Adipose tissue (tissue), 3 donors: ENCODE data around the gene SELENOH. TPM values are rescaled to one million over a fixed set of nuclear protein-coding genes. Genes with fewer than 3 reads are reported as not detected.

Experiments
- H3K27ac ChIP-seq: one replicate; pipeline ENCODE4 v1.5.1; 2013; ENCODE audit warnings: low read depth, low read length
- WGBS, 3 donors: extraction: QIAGEN DNeasy Blood & Tissue Kit; methylation state at CpG; one replicate each; pipeline ENCODE4 v1.1.7; 2013; 5-methylcytosine and 5-hydroxymethylcytosine counted together
- polyA plus RNA-seq, 3 donors: library from polyadenylated mRNA; stranded (reverse); fragments of 200-250 nt; gene quantifications; one replicate each; pipeline ENCODE4 v1.2.3, GENCODE V29; 2013
- donor health status: healthy with polysubstance abuse.
- donor health status: Bipolar disorder and iron deficiency.
- donor health status: healthy.

The SELENOH gene
- polyA plus RNA-seq, 3 donors: 87.2 to 133 (median 130) TPM

DNA sequence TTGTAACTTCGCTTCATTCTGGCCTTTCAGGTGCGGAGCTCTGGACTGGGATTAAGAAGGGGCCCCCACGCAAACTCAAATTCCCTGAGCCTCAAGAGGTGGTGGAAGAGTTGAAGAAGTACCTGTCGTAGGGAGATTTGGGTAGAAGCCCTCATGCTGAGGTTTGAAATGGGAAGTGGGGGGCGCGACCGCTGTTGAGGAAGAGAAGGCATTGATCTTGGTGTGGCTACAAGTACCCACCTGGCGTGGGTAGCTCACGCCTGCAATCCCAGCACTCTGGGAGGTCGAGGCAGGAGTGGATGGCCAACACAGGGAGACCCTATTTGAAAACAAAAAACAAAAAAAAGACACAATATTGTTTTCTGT, 779 bp downstream of the SELENOH start:
- no peak overlapping the region for H3K27ac ChIP-seq
- 0 to 4% (median 2%) methylated on average over 10 of the region's 10 CpGs for WGBS, 3 donors

DNA sequence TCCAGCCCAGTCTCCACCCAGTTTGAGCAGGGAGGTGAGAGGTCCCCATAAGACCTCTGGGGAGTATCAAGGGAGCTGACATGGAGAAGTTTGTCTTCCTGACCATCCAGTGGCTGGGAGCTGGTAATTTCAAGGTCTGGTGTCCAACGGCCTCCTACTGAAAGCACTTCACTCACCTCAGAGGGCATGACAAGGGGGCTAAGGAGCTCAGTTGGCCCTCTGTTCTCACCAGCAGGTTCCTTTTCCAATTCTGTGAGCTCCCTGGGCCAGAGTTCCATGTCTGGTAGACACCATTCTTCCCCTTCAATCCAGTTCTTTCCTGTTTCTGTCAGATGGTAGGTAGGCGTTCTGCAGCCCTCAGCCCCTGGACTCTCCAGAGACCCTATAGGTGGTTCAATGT, 3.1 kb downstream of the SELENOH start:
- WGBS, 3 donors: 78 to 86% (median 83%) methylated on average over 2 of the region's 2 CpGs
- H3K27ac ChIP-seq: no peak overlapping the region

DNA sequence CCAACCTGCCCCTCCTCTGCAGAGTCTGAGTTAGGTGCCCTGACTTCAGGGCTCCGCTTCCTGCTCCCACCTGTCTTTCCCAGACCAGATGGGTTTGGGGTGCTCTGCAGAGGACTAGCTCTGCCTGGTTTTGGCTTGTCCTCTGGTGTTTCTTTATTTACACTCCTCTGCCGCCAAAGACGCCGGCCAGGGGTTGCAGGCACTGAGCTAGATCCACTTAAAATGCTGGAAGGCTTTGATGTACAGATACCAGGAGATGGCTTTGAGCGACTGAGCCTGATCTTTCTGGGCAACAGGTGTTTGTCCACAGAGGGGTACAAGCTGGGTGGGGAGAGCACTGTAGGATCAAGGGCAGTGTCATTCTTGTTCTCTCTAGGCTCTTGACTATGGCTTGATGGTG, 3.9 kb downstream of the SELENOH start:
- WGBS, 3 donors: 88 to 95% (median 93%) methylated on average over 5 of the region's 5 CpGs
- no peak overlapping the region for H3K27ac ChIP-seq

DNA sequence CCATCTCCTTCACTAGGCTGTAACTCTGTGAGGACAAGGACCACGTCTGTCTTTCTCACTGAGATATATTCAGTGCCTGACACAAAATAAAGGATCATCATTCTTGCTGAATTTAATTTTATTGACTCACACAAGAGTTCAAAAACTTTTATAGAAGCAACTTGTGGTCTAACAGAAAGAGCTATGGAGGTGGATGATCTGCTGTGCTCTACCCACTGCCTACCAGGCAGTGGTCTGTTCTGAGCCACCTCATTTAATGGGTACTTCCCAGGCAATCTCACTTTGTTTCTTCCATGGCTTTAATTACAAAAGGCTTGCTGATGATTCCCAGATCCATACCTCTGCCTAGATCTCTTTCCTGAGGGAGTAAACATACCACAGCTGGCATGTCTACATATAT, 5.6 kb downstream of the SELENOH start:
- no peak overlapping the region for H3K27ac ChIP-seq
- WGBS, 3 donors: 87 to 100% (median 95%) methylated on average over 1 of the region's 1 CpG

DNA sequence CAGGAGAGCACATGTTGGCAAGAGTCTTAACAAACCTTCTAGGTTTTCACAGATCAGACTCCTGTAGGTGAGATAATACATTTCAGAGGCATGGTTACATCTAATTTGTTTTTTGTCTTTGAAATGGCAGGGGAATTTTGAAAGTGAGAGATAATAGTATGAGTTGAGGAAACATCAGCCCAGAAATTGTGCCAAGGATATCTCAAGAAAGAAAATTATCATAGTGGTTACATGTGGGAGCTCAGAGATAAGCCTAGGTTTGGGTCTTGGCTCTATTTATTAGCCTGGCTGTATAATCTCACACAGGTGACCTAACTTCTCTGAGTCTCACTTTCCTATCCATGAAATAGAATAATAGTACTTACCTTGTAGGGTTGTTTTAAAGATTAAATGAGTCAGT, 9.9 kb downstream of the SELENOH start:
- H3K27ac ChIP-seq: no peak overlapping the region

DNA sequence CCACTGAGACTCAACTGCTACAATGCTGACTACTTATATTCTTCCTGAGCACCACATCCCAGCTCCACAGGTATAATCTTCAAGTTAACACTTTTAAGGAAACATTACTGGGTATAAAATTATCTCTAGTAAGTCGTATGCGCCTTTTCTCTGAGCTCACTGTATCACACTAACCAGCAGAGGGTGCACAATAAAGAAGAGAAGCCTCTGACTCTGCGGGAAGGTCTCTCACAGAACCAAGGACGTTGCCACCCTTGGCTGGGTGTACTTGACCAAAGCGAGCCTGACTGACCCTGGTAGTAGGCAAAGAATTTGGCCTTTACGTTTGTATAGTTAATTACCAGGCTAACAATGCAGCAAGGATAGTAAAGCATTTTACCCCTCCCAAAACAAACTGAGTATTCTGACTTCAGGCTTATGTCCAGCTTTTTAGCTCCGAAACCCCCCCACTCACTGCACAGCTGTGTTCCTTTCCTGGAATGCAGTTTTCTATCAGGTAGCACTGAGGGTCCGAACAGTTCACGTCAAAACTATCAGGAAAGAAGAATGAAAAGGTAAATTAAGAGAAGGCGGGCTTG, 10.5 kb downstream of the SELENOH start, which contains the start of gene BTBD18:
Gene BTBD18, minus strand, starts transcription at position 144 of the 578 bp plus-strand sequence. CDS start 631 bp downstream, outside the sequence.
- WGBS, 3 donors: 32 to 63% (median 54%) methylated on average over 10 of the region's 10 CpGs
- H3K27ac ChIP-seq: no peak within 1 kb of the TSS

DNA sequence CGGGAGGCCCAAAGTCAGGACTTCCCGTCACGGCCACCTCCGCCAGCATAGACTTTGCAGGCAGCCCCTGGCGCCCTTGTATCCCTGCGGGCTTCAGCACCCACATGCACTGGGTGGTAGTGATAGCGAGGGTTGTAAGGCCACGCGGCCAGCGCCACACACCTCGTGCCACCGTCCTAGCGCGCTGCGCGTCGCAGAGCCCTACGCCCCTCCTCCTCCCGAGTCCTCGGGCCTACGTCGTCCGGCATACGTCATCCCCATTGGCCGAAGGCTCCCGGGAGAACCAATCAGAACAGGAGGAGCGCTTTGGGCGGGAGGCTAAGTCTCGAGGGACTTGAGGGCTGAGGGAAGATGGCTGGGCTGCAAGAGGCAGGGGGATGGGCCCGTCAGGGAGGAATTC, 11.7 kb downstream of the SELENOH start:
- H3K27ac ChIP-seq: no peak overlapping the region
- WGBS, 3 donors: 94 to 97% (median 96%) methylated on average over 30 of the region's 30 CpGs

DNA sequence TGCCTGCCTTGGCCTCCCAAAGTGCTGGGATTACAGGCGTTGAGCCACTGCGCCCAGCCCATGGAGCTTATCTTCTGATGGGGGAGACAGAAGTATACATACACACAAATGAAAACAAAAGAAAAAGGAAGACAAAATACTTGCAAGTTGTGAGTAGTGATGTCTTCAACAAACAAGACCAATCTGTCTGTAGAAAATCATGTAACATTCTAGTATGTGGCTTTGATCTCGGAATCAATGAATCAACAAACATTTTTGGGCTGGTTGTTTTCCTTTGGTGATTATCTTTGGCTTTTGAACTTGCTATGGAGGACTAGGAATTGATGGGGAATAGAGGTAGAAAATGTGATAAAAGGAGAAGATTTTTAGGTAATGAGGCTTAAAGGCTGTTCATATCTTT, 16.9 kb downstream of the SELENOH start:
- H3K27ac ChIP-seq: no peak overlapping the region
- 73 to 91% (median 90%) methylated on average over 3 of the region's 3 CpGs for WGBS, 3 donors

DNA sequence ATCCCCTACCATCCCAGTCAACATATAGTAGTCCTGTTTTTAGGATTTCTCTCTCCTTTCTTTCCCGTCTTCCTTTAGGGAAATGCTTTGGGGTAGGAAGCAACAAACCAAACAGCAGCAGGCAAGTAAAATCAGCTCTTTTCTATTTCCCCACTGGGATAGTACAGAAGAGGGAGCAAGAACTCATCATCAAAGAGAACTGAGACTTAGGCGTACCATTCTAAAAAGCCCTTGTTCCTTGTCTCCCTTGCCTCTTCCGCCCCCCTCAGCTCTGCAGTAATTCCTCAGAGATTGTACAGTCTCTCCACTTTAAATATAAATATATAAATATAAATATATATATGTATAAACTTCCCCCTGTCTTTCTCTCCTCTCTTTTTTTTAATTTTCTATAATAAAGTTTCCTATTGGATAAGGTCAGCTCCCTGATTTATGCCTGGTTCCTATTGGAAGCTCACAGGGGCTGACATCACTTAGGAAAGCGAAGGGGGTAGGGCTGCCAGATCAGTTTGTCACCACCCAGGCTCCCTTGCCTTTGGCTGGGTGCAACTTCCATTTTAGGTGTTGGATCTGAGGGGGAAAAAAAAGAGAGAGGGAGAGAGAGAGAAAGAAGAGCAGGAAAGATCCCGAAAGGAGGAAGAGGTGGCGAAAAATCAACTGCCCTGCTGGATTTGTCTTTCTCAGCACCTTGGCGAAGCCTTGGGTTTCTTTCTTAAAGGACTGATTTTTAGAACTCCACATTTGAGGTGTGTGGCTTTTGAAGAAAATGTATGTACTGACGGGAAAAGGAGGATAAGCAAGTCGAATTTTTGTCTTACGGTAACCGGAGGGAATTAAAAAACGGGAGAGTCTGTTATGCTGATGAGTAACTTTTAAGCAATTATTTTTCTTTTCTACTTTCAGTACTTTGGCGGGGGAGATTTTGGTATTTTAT, 20.3 kb downstream of the SELENOH start, which contains the start of gene CTNND1:
Gene CTNND1, plus strand, starts transcription at position 502 of the 934 bp plus-strand sequence. CDS start 29,677 bp downstream, outside the sequence.
- 6 to 7% (median 6%) methylated on average over 13 of the region's 13 CpGs for WGBS, 3 donors
- H3K27ac ChIP-seq: peak within 1 kb of the TSS; percentile 7

DNA sequence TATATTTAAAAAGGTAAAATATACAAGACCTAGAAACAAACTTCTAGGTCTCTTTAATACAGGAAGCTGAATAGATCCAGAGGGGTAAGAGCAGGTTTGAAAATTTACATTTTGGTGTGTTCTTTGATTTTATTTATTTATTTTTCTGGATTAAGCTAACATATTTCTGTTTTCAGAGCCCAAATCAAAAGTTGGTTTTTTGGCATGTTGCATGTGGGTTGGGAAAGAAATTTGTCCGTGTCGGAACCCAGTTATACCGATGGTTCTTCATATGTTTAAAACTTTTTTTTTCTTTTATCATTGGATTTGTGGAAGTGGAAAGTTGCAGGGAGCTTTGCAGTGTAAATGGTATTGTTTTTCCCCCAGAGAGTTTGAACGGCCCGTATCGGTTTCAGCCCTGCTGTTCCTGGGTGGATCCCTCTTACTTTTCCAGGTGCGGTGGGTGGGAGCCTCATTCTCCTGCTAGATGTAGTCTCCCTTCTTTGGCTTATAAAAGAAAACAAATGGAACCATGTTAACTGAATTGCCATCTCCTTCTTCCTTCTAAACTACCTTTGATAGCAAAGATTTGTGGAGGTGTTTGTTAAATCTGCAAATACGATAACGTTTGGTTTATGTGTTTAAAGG, 21.1 kb downstream of the SELENOH start:
- WGBS, 3 donors: 2 to 6% (median 5%) methylated on average over 9 of the region's 9 CpGs
- H3K27ac ChIP-seq: no peak overlapping the region

DNA sequence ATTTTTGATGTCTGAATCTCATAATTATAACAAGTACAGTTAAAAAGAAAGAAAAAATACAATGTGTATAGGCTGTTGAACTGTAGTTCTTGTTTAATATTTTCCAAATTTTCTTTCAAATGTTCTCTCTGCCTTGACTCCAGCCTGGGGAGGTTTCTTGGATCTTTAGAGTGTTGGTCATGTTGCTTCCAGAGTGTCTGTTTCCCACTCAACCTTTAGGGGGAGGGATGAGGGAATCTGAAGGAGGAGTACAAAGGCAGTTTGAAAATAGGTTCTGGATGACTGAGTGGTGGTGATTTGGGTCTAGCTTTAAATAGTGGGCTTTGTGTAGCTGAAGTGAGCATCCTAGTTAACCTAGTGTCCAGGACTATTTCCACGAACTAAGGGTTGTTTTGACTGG, 22.3 kb downstream of the SELENOH start:
- WGBS, 3 donors: 7 to 28% (median 17%) methylated on average over 1 of the region's 1 CpG
- H3K27ac ChIP-seq: no peak overlapping the region

DNA sequence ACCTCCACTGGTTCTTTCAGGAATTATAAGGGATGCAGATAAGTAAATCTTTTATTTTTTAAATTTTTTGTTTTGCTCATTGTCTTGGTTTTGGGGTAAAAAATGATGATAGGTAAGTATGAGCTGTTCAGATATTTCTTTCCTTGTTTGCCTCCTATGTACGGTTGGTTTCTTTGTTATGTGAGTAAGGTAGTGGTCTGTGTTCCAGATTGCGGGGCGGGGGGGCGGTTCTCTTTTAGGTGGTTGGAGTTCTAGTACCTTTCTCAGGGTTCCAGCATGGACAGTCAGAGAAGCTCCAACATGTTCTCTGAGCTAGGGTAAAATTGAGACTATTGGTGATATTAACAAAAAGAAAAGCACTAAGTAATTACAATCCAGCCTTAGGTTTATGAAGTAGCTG, 22.7 kb downstream of the SELENOH start:
- H3K27ac ChIP-seq: no peak overlapping the region
- WGBS, 3 donors: 12 to 58% (median 39%) methylated on average over 4 of the region's 4 CpGs

DNA sequence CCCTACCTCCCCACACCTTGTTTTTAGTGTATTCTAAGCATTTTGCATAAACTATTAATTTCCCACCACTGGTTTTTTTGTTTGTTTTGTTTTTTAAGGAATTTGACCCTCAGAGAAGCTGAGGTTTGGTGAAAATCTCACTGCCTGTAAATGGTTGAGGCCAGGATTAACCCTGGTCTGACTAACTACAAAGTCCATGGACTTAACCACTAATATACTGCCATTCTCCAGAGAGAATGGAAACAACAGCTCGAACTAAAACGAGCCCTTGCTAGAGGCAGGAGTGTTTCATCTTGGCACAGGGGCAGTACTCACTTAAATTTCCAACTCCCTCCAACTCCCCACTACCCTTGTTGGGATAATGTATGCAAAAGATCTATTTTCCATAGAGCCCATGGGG, 23.3 kb downstream of the SELENOH start:
- WGBS, 3 donors: 3 to 45% (median 16%) methylated on average over 2 of the region's 2 CpGs
- H3K27ac ChIP-seq: no peak overlapping the region

DNA sequence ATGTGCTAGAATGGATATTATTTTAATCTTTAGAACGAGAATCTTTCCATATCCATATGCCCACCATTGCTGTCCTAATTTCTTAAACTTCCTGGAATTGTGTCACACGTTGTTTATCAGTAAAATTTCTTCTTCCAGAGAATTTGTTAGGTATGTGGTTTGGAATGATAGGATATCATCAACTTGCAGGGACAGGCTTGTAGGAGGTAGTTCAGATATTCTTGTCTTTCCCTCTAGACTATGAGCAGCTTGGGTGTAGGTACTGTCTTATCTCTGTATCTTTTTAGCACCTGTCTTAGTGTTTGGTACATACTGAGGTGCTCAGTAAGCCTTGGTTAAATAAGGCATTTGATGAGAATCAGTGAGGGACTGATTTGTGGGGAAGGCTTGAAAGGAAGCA, 23.7 kb downstream of the SELENOH start:
- no peak overlapping the region for H3K27ac ChIP-seq
- WGBS, 3 donors: 23 to 42% (median 33%) methylated on average over 2 of the region's 2 CpGs

DNA sequence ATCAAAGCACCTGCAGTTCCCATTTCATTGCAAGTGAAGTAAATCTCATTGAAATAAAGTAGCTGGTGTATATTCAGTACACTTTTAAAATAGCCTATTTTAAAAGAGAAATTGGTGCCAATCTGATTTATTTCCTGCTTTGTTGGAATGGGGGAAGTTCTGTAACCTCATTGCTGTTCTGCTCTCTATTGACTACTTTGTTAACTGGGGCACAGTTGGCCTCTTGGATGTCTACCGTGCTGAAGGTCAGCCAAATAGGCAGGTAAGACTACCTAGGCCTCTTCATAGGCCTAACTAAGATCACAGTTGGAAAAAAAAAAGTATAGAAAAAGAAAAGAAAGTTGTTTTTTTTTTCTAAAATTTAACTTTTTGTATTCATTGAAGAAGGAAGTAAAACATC, 29.5 kb downstream of the SELENOH start:
- WGBS, 3 donors: 17 to 33% (median 25%) methylated on average over 1 of the region's 1 CpG
- H3K27ac ChIP-seq: no peak overlapping the region

DNA sequence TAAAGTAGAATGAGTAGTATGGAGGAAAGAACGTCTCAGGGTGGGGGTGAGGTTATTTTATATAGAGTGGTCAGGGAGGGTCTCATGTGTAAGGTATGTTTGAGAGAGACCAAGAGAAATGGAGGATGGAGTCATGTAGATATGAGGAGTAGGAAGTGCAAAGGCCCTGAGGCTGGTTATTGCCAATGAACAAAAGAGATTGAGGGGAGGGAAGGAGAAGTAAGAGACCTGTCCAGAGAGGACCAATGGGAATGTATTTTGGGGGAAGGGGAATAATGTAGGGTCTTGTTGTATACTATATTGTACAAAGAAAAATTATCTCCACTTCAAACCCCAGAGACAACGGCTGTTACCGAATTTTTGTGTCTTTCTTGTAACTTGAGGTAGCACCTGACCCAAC, 30.1 kb downstream of the SELENOH start:
- 90% methylated on average over 3 of the region's 3 CpGs for WGBS, 3 donors
- H3K27ac ChIP-seq: no peak overlapping the region

DNA sequence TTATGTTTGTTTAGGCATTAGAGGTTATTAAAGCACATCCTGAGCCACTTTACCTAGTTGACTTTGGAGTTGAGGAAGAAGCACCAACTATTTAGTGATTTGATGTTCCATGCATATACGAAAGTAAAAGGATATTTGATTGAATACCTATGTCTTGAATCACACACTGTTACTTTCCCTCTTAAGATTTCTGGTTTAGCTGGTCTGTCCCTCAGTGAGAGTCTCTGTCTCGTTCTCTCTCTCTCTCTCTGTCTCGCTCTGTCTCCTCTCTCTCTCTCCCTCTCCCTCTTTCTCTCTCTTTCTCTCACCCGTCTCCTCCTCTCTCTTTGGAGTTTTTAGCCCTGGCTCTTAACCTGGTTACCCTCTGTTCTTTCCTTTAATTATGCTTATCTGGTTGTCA, 31.3 kb downstream of the SELENOH start:
- no peak overlapping the region for H3K27ac ChIP-seq
- 70 to 78% (median 73%) methylated on average over 4 of the region's 4 CpGs for WGBS, 3 donors

DNA sequence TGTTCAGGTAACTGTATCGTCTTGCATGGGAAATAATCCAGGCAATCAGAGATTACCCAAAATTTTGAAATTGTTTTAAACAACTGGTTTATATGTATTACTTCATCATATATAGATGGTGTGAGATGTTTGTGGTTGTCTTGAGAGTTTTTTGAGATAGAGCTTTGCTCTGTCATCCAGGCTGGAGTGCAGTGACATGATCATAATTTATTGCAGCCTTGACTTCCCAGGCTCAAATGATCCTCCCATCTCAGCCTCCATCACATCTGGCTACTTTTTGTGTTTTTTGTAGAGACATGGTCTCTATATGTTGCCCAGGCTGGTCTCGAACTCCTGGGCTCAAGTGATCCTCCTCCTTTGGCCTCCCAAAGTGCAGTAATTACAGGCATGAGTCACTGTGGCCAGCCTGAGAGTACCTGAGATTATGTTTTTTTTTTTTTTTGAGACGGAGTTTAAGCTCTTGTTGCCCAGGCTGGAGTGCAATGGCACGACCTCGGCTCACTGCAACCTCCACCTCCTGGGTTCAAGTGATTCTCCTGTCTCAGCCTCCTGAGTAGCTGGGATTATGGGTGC, 31.8 kb downstream of the SELENOH start:
- no peak overlapping the region for H3K27ac ChIP-seq
- WGBS, 3 donors: 78 to 90% (median 80%) methylated on average over 5 of the region's 5 CpGs

DNA sequence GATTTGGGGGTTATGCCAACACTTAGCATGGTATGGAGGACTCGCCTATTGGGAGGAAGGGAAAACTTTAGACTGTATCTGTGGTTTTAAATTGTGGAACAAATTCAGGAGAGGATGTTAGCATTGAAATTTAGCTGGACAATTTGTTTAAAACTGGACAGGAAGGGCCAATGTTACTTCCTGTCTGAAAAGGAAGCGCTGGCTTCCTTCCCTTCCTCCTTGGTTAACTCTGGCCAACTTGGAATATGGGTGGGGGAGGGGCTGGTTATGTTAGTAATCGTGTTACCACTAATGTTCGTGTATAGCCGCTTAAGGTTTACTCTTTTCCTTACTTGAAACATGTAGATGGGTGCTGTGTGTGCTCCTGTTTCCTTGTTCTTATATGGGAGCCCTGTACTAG, 34.2 kb downstream of the SELENOH start:
- H3K27ac ChIP-seq: no peak overlapping the region
- WGBS, 3 donors: 38 to 53% (median 47%) methylated on average over 5 of the region's 5 CpGs
